ENCODE data around the gene CD48.

The CD48 gene

DNA sequence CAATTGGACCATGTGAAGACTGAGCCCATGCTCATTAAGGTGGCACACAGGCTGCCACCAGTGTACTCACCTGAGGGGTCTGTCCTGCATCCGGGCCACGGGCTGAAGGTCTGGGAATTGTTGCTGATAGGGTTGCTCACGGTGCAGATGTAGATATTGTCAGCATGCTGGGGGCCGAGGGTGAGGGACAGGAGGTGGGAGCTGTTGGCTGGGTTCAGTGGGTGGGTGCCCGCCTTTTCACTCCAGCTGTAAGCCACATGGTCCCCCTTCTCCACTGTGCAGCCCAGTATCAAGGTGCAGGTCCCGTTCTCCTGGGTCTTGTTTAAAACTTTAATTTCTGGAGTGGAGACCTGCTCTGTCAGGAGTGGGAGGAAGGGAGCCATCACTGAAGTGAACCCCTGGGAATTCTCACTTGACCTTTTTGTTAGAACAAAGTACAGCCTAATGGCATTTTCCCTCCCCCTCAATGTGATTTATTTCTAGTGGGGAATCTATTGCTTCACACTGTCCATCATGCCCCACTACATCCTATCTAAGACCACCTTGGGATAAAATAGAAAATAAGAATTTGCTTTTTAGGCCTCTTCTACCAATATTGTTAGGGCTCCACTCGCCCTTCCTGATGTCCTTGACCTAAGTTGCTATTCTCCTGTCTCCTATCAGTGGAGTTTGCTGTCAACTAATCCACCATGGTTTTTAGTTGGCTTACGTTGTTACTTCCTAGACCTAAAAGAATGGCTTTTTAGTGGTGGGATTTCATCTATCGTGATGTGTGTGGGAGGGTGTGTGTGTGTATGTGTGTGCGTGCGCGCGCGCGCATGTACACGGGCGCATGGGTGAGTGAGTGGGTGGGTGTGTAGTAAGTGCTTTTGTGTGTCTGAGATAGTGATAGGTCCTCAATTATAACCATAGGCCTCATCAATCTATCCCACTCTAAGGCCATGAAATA, 76.8 kb downstream of the CD48 start:
- no peak for DNase-seq (ENCODE audit: low read depth)

DNA sequence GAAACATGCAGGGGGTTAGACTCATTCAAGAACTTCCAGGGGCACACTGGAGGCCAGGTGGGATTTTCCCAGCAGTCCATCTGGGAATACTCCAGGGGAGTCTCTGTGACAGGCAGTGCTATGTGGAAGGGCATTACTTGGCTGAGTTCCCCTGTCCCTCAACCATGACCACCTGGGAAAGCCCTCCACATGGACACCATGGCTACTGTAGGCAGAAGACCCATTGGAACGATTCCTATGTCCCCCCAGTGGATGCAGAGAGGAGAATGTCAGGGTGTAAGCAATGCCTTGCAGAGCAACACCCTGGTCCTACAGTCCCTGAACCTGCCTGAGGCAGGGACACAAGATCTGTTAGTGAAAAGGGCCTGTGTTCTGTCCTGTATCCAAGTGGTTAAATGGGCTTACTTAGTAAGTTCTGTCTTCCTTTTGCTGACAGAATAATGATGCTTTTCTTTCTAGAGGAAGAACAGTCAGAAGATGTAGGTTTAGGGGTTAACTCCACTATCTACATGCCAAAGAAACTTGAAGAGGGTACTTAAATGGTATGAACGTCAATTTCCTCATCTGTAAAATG, 78.2 kb downstream of the CD48 start:
- no peak for DNase-seq (ENCODE audit: low read depth)

GRCh38 chr1:160631983-160632625, 79.5 kb downstream of the CD48 start:
- no peak for DNase-seq (ENCODE audit: low read depth)

DNA sequence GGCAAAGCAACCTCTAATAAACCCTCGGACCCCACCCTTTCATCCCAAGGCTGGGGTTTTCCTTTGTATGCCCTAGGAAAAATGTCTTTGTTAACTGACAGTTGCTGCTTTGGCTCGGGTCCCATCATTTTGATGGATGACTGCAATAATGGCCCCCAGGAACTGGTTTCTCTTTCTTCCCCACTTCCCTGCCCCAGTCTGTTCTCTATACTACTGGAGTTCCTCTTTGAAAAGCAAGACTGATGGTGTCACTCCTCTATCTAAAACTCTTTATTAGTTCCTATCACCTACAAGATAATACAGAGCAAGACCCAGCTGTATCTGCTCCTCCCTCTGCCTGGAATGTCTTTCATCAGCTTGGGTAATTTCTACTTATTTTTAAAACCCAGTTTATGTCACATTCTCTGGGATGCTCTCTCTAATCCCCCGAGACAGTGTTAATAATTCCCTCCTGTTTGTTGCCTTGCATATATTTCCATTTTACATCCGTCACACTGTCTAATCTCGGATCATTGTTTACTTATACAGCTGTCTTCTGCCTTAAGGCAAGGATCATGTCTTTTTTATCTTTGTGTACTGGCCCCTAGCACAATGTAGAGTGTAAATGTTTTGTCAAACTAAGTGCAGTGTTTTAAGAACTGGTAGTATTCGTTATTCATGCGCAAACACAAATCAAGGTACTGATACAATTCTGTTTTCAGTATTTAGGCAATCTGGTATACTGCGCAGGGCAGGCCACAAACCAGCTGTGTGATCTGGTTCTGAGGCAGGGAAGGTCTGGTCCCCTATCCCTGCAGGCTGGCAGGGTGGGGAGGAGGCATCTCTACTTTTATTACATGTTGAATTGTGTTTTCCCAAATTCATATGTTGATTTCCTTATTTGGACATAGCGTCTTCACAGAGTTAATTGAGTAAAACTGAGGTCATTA, 80.8 kb downstream of the CD48 start:
- DNase-seq (ENCODE audit: low read depth) = no peak

DNA sequence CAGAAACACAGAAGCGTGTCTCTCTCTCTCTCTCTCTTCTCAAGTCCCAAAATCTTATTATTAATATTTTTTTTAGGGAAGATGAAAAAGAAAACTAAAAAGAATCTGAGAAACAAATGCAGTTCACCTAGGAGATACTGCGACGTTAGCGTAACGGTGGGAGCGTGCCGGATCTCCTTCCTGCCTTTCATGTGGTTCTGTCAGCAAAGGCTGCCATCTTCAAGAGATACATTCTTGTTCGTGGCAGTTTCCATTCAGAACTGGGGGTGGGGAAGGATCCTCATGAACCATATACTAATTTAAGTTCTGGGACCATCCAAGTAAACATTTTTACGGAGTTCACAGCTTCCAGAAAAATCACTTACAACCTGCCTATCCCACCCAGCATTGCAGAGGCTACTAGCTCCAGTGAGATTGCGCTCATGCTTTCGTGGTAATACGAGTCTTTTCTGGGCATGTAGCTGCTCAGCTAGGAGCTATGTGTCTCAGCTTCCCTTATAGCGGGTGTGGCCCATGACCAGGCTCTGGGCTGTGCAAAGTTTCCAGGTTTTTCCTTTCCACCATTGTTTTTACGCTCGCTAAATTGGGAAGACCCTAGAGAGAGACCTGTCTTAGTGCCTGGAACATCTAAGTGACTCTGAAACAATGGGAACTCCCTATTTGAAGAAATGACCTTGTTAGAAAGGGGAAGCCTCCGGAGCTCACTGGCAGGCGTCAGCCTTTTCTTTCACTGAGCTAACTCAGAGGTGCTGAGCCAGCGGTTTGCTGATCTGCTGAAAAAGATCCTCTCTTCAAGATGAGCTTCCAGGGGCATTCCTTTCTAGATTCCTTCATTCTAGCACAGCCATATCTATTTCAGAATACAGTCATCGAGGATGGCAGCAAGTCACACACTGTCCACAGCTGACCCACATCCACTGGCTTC, 82.1 kb downstream of the CD48 start:
- DNase-seq (ENCODE audit: low read depth) = no peak

- no peak for DNase-seq (ENCODE audit: low read depth)
These were observed 82.8 kb downstream of the CD48 start for GRCh38 chr1:160628799-160629263.
